Psoas muscle (tissue), 8 donors: ENCODE measurements around the gene CD109. TPM values are rescaled to one million over a fixed set of nuclear protein-coding genes. Genes with fewer than 3 reads are reported as not detected.

ENCODE experiments used
- ATAC-seq, 4 donors: fragments of 200-7000 bp; cut with Tn5 transposase; one replicate each; pipeline ENCODE4 v1.9.1; 2020; ENCODE audit warnings: moderate library complexity in 3 of 4, mild to moderate bottlenecking in 2 of 4
- DNase-seq, 2 donors: peaks; one replicate each; pipeline ENCODE4 v3.0.0-alpha.2; 2020
- H3K27ac ChIP-seq: fragments of 200-600 bp; one replicate; pipeline ENCODE4 v1.8.0; 2022
- H3K27me3 ChIP-seq, 3 donors: fragments of 200-600 bp in 1 of 3; one replicate each; pipeline versions ENCODE4 v1.6.1 to v1.8.0; 2013 to 2022; ENCODE audit warnings: low read length in 2 of 3, mild to moderate bottlenecking in 2 of 3, moderate library complexity in 1 of 3; ENCODE audit not compliant: insufficient read depth in 3 of 3
- H3K36me3 ChIP-seq, 2 donors: fragments of 200-600 bp in 1 of 2; one replicate each; pipeline versions ENCODE4 v1.6.1 to v1.8.0; 2013 to 2022; ENCODE audit warnings: low read depth in 1 of 2, mild to moderate bottlenecking in 1 of 2, moderate library complexity in 1 of 2; ENCODE audit not compliant: insufficient read depth in 1 of 2
- H3K4me1 ChIP-seq: fragments of 200-600 bp; one replicate; pipeline ENCODE4 v1.8.0; 2022
- H3K4me3 ChIP-seq: fragments of 200-600 bp; one replicate; pipeline ENCODE4 v1.8.0; 2022; ENCODE audit warnings: mild to moderate bottlenecking
- H3K9me3 ChIP-seq: fragments of 200-600 bp; one replicate; pipeline ENCODE4 v1.8.0; 2022
- WGBS, 3 donors: extraction: QIAGEN DNeasy Blood & Tissue Kit; methylation state at CpG; one replicate each; pipeline versions ENCODE4 v1.1.6 to v1.1.7; 2013; 5-methylcytosine and 5-hydroxymethylcytosine counted together
- intact Hi-C, 2 donors: fragments of 100-400 bp; cut with DNase I; formaldehyde crosslinking; loops; one replicate each; pipeline versions ENCODE4 v1.11.0 to v1.14.2; 2022
- polyA plus RNA-seq, 3 donors: library from polyadenylated mRNA; stranded (reverse); fragments of 200-250 nt; gene quantifications; one replicate each; pipeline ENCODE4 v1.2.3, GENCODE V29; 2013
- total RNA-seq, 4 donors: library from RNA; stranded (reverse); fragmentation: NEBNext Ultra II Directional in 2 of 4; extraction: Animal tissue kit (Norgen Biotek cat#: 25700) in 2 of 4; gene quantifications; one replicate each; pipeline versions ENCODE4 v1.2.1 to v1.2.4, GENCODE V29; 2021 to 2023
- TF ChIP-seq, protein P1 (sequence below): fragments of 200-600 bp; IDR thresholded peaks from one replicate; pipeline ENCODE4 v1.8.0; 2022; ENCODE audit warnings: antibody characterized with exemption
- donor health status: healthy with polysubstance abuse.
- donor health status: DM: no; HTN: no; CAD: no; lungs with moderate emphysema.
- donor health status: Bipolar disorder and iron deficiency.
- donor health status: healthy.
- donor health status: DM: yes; HTN: yes; CAD: no.
- donor health status: DM: no; HTN: no; CAD: no.
- donor health status: DM: no; HTN: no; CAD: no.
- donor health status: DM: yes; HTN: yes; CAD: no.

CD109 gene
- total and polyA plus RNA-seq, 7 donors = 0.31 to 3.9 (median 1.8) TPM

DNA sequence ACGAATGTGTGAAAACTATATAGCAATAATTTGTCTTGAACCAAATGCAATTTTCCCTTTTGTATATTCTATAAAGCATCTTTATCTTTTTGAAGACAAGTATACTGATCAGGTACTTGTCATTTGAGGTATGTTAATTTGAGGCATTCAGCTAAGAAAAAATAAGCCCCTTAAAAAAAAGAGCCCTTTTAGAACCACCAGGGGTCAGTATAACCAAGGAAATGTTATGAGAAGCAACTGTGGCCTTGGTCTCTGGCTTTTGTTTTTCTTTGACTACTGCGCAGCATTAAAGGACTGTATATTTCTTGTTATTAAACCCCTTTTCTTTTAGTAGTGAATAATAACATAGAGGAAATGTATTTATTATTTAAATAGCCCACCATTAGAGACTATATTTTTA lies 43.1 kb downstream of the CD109 start:
- Histone ChIP-seq H3K4me3 (no peak overlapping the region), H3K4me1 (no peaks in the 10 kb centered on the region), H3K36me3 (no peaks in the 10 kb centered on the region), H3K27ac (no peak overlapping the region), H3K9me3 (no peaks in the 10 kb centered on the region), H3K27me3 (no peaks in the 10 kb centered on the region)
- intact Hi-C loops = loop anchor here in 1 of 2 donors (2.0 kb wide), 1 partner anchor 1472 kb away; no protein-coding TSS in a partner anchor
- 67 to 80% (median 74%) methylated on average over 2 of the region's 2 CpGs for WGBS, 3 donors
- TF ChIP-seq, protein P1, sequence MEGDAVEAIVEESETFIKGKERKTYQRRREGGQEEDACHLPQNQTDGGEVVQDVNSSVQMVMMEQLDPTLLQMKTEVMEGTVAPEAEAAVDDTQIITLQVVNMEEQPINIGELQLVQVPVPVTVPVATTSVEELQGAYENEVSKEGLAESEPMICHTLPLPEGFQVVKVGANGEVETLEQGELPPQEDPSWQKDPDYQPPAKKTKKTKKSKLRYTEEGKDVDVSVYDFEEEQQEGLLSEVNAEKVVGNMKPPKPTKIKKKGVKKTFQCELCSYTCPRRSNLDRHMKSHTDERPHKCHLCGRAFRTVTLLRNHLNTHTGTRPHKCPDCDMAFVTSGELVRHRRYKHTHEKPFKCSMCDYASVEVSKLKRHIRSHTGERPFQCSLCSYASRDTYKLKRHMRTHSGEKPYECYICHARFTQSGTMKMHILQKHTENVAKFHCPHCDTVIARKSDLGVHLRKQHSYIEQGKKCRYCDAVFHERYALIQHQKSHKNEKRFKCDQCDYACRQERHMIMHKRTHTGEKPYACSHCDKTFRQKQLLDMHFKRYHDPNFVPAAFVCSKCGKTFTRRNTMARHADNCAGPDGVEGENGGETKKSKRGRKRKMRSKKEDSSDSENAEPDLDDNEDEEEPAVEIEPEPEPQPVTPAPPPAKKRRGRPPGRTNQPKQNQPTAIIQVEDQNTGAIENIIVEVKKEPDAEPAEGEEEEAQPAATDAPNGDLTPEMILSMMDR = peak; percentile 72
- ATAC-seq (peak in 1 of 4 donors; percentile 48), DNase-seq (no peak)

DNA sequence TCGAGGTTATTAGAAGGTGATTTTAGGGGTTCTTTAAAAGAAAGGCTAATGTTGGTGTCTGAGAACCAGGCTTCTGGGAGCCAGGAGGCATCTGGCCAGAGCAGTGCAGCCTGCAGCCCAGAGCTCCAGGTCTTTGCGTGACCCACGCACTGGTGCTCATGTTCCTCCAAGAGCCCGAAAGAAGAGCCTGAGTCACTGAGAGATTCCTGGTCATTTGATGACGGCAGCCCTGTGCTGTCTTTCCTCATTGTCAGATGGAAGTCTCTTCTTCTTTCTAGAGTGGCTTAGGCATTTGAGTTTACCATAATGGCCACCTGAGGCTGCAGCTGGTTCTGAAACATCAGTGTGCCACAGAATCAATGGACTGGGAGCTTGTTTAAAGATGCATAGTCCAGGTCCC lies 46.4 kb downstream of the CD109 start:
- Histone ChIP-seq H3K4me1 (no peaks in the 10 kb centered on the region), H3K27ac (no peak overlapping the region), H3K27me3 (no peaks in the 10 kb centered on the region), H3K36me3 (no peaks in the 10 kb centered on the region), H3K9me3 (no peaks in the 10 kb centered on the region), H3K4me3 (no peak overlapping the region)
- no peak for DNase-seq
- TF ChIP-seq, protein P1 = no peak
- WGBS, 3 donors = 88 to 95% (median 91%) methylated on average over 5 of the region's 5 CpGs
- intact Hi-C loops = loop anchor here in 1 of 2 donors (5.0 kb wide), 1 partner anchor 1465 kb away; the partner anchor contains the start of gene COL12A1
- no peak for ATAC-seq

DNA sequence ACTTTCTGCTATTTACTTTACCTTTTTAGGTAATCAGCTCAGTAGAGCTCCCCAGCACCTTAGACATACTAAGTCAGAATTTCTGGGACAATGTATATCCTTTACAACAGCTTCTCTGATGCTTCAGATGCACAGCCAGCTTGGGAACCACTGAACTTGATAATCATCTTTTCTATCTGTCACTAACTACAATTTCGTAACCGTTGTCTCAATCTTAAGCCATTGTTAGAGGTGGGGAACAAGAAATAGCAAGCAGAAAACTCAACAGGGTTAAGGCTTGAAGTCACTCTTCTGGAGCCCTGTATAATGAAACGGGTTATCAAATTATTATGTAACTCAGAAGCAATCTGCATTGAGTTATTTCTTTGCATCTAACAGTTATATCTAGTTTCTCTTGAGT lies 47.1 kb downstream of the CD109 start:
- ATAC-seq (no peak), DNase-seq (no peak)
- 90% methylated on average over 3 of the region's 3 CpGs for WGBS, 3 donors
- Histone ChIP-seq H3K27me3 (no peaks in the 10 kb centered on the region), H3K9me3 (no peaks in the 10 kb centered on the region), H3K4me1 (no peaks in the 10 kb centered on the region), H3K36me3 (no peaks in the 10 kb centered on the region), H3K4me3 (no peak overlapping the region), H3K27ac (no peak overlapping the region)
- TF ChIP-seq, protein P1 = no peak
- intact Hi-C loops = loop anchor here in 1 of 2 donors (5.0 kb wide), 1 partner anchor 1464 kb away; the partner anchor contains the start of gene COL12A1

DNA sequence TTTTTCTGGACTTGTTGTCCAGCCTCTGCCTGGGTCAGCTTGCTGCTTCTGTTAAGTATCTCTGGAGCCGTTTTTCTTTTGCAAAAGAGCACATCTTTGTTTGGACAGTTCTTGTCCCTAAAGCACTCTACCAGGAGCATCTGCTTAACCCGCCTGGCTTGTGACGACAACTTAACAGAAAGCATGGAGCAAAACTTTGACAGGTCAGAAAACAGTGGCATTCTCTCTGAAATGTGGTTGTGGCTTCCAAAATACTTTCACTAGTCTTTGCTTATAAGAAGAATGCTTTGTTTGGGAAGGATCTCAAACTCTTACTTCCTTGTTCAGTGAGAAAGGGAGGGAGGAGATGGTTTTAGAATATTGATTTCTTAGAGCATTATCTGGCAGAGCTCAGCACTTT lies 47.6 kb downstream of the CD109 start:
- Histone ChIP-seq H3K9me3 (no peaks in the 10 kb centered on the region), H3K4me1 (no peaks in the 10 kb centered on the region), H3K4me3 (no peak overlapping the region), H3K27me3 (no peaks in the 10 kb centered on the region), H3K27ac (no peak overlapping the region), H3K36me3 (no peaks in the 10 kb centered on the region)
- intact Hi-C loops = loop anchor here in 1 of 2 donors (5.0 kb wide), 1 partner anchor 1464 kb away; the partner anchor contains the start of gene COL12A1
- ATAC-seq (no peak), DNase-seq (no peak)
- TF ChIP-seq, protein P1 = no peak
- WGBS, 3 donors = 72 to 81% (median 80%) methylated on average over 3 of the region's 3 CpGs

DNA sequence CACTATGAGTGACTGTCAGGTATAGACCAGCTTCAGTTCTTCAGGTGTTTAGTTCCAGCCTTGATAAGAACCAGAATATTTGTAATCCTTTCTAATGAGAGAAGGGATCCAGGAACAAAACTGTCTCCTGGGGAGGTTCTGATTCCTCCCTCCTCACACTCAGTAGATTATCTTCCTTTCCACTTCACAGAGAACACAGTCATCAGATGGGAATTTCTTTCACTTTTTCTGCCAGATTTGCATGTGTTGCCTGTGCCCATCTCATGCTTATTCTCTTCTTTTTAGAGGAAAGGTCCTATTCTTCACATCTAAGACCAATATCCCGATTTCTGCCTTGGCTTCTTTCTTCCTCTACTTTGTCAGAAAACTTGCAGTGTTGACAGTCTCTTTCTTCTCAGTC lies 50.8 kb downstream of the CD109 start:
- WGBS, 3 donors = 71 to 86% (median 85%) methylated on average over 1 of the region's 1 CpG
- Histone ChIP-seq H3K36me3 (no peaks in the 10 kb centered on the region), H3K9me3 (no peaks in the 10 kb centered on the region), H3K27me3 (no peaks in the 10 kb centered on the region), H3K4me1 (no peaks in the 10 kb centered on the region), H3K27ac (no peak overlapping the region), H3K4me3 (no peak overlapping the region)
- TF ChIP-seq, protein P1 = no peak
- intact Hi-C loops = no loop called here
- DNase-seq = no peak
- no peak for ATAC-seq
